ENCODE results near the gene PARD3B.

GRCh38 chr2:205139822-205140463, 594.7 kb downstream of the PARD3B start:
- no peak for TF ChIP-seq SYNCRIP (IDR thresholded peaks at IDR 0.05; ENCODE audit: insufficient read depth, low read depth, low read length)
- no peak for TF ChIP-seq ZNF549 (CRISPR knock-in tag; IDR thresholded peaks at IDR 0.05)
- no peak for TF ChIP-seq CTCF (CRISPR knock-in tag; IDR thresholded peaks at IDR 0.05)
- TF ChIP-seq ZNF776 (CRISPR knock-in tag; IDR thresholded peaks at IDR 0.05): no peak
- TF ChIP-seq ZNF34 (CRISPR knock-in tag; IDR thresholded peaks at IDR 0.05; ENCODE audit: borderline replicate concordance): no peak
- TF ChIP-seq NFYB (CRISPR knock-in tag; IDR thresholded peaks at IDR 0.05): no peak
- TF ChIP-seq BCL3 (CRISPR knock-in tag; IDR thresholded peaks at IDR 0.05): no peak
- TF ChIP-seq HMG20B (CRISPR knock-in tag; conservative IDR thresholded peaks at IDR 0.05): no peak

Measured in HepG2 (cell line).